HepG2 (cell line): ENCODE measurements around the gene ATP13A3. TPM values are rescaled to one million over a fixed set of nuclear protein-coding genes. Genes with fewer than 3 reads are reported as not detected.

Experiments
- ATRX ChIP-seq: sonication (generic); formaldehyde crosslinking; IDR thresholded peaks from 2 replicates; pipeline ENCODE4 v1.4.0; 2020; ENCODE audit warnings: missing genetic modification reagents, borderline replicate concordance
- GTF3A ChIP-seq: sonication (generic); formaldehyde crosslinking; conservative IDR thresholded peaks from 2 replicates; pipeline ENCODE4 v1.4.0; 2020; ENCODE audit warnings: mild to moderate bottlenecking, missing genetic modification reagents
- HDAC1 ChIP-seq: sonication (generic); formaldehyde crosslinking; IDR thresholded peaks from 2 replicates; pipeline ENCODE4 v1.5.1; 2020; ENCODE audit warnings: mild to moderate bottlenecking, missing genetic modification reagents
- KDM2A ChIP-seq: sonication (generic); formaldehyde crosslinking; IDR thresholded peaks from 2 replicates; pipeline ENCODE4 v1.4.0; 2020; ENCODE audit warnings: low read depth, missing genetic modification reagents, borderline replicate concordance
- KMT2A ChIP-seq: sonication (generic); formaldehyde crosslinking; IDR thresholded peaks from 2 replicates; pipeline ENCODE4 v1.4.0; 2020; ENCODE audit warnings: missing genetic modification reagents
- MEIS2 ChIP-seq: sonication (generic); formaldehyde crosslinking; IDR thresholded peaks from 2 replicates; pipeline ENCODE4 v1.9.0; 2021; ENCODE audit warnings: mild to moderate bottlenecking, missing genetic modification reagents
- MIER3 ChIP-seq: IDR thresholded peaks from 2 replicates; pipeline ENCODE4 v1.6.1; 2016; ENCODE audit warnings: missing compliant biosample characterization, borderline replicate concordance
- MTA3 ChIP-seq: sonication (generic); formaldehyde crosslinking; IDR thresholded peaks from 2 replicates; pipeline ENCODE4 v1.4.0; 2020; ENCODE audit warnings: missing genetic modification reagents
- PLRG1 ChIP-seq: fragments of 450-650 bp; conservative IDR thresholded peaks from 2 replicates; pipeline ENCODE4 v1.6.1; 2016
- PRDM15 ChIP-seq: sonication (generic); formaldehyde crosslinking; IDR thresholded peaks from 2 replicates; pipeline ENCODE4 v1.4.0; 2020; ENCODE audit warnings: missing genetic modification reagents
- REXO4 ChIP-seq: sonication (generic); formaldehyde crosslinking; IDR thresholded peaks from 2 replicates; pipeline ENCODE4 v1.8.0; 2022; ENCODE audit warnings: missing genetic modification reagents, mild to moderate bottlenecking, borderline replicate concordance
- SP4 ChIP-seq: sonication (generic); formaldehyde crosslinking; IDR thresholded peaks from 2 replicates; pipeline ENCODE4 v1.8.1; 2023; ENCODE audit warnings: mild to moderate bottlenecking, missing genetic modification reagents
- THAP7 ChIP-seq: sonication (generic); formaldehyde crosslinking; IDR thresholded peaks from 2 replicates; pipeline ENCODE4 v1.8.1; 2023; ENCODE audit warnings: mild to moderate bottlenecking, missing genetic modification reagents
- ZBTB38 ChIP-seq: sonication (generic); formaldehyde crosslinking; IDR thresholded peaks from 2 replicates; pipeline ENCODE4 v1.5.1; 2020; ENCODE audit warnings: mild to moderate bottlenecking, missing genetic modification reagents
- ZNF138 ChIP-seq: sonication (generic); formaldehyde crosslinking; IDR thresholded peaks from 2 replicates; pipeline ENCODE4 v1.5.0; 2020; ENCODE audit warnings: mild to moderate bottlenecking, low read depth, missing genetic modification reagents
- ZNF143 ChIP-seq: sonication (generic); formaldehyde crosslinking; IDR thresholded peaks from 2 replicates; pipeline ENCODE4 v1.4.0; 2020; ENCODE audit warnings: missing genetic modification reagents
- ZNF570 ChIP-seq: sonication (generic); formaldehyde crosslinking; IDR thresholded peaks from 2 replicates; pipeline ENCODE4 v1.4.0; 2020; ENCODE audit warnings: mild to moderate bottlenecking, missing genetic modification reagents, borderline replicate concordance
- ZNF576 ChIP-seq: sonication (generic); formaldehyde crosslinking; IDR thresholded peaks from 2 replicates; pipeline ENCODE4 v1.4.0; 2020; ENCODE audit warnings: mild to moderate bottlenecking, missing genetic modification reagents
- ZNF672 ChIP-seq: sonication (generic); formaldehyde crosslinking; IDR thresholded peaks from 2 replicates; pipeline ENCODE4 v1.8.1; 2022; ENCODE audit warnings: missing genetic modification reagents
- ZNF710 ChIP-seq: sonication (generic); formaldehyde crosslinking; IDR thresholded peaks from 2 replicates; pipeline ENCODE4 v1.5.0; 2020; ENCODE audit warnings: mild to moderate bottlenecking, missing genetic modification reagents, borderline replicate concordance
- ZNF83 ChIP-seq: sonication (generic); formaldehyde crosslinking; IDR thresholded peaks from 2 replicates; pipeline ENCODE4 v1.4.0; 2020; ENCODE audit warnings: missing genetic modification reagents, mild to moderate bottlenecking, borderline replicate concordance
- ZNF891 ChIP-seq: sonication (generic); formaldehyde crosslinking; IDR thresholded peaks from 2 replicates; pipeline ENCODE4 v1.5.0; 2020; ENCODE audit warnings: mild to moderate bottlenecking, missing genetic modification reagents
- polyA plus RNA-seq, 8 experiments: library from polyadenylated mRNA; depleted of rRNA in 3 of 8; stranded (reverse) in 7 of 8; unstranded in 1 of 8; fragments of >200 nt; fragmentation: Illumina TruSeq in 4 of 8; extraction: Trizol in 4 of 8; gene quantifications; 2 replicates each; pipeline versions ENCODE4 v1.2.1 to v1.2.3, GENCODE V29; 2011 to 2016; ENCODE audit warnings: low read depth in 4 of 8, missing spikeins in 1 of 8, mixed read lengths in 1 of 8; ENCODE audit not compliant: insufficient read depth in 1 of 8
- total RNA-seq, 5 experiments: library from RNA; depleted of rRNA; stranded (reverse); fragments of >200 nt; fragmentation: Illumina TruSeq; extraction: Trizol; gene quantifications; 2 replicates each; pipeline ENCODE4 v1.2.3, GENCODE V29; 2016; ENCODE audit warnings: low read depth in 1 of 5

ATP13A3 gene
- total and polyA plus RNA-seq, 2 of the 13 experiments (the other 11 are each of a cell fraction or from before 2014, with no cell fraction given) = 44.9 to 80.8 TPM

GRCh38 chr3:194494951-194495374, 8.2 kb upstream of the ATP13A3 start (continued):
- no peak for TF ChIP-seq ZNF891 (CRISPR knock-in tag)
- no peak for TF ChIP-seq THAP7
- TF ChIP-seq SP4 (CRISPR knock-in tag) = no peak
- no peak for TF ChIP-seq ZNF576 (CRISPR knock-in tag)
- no peak for TF ChIP-seq MTA3
- no peak for TF ChIP-seq ZNF143 (CRISPR knock-in tag)
- TF ChIP-seq PLRG1 = no peak
- no peak for TF ChIP-seq ZNF672 (CRISPR knock-in tag)
- no peak for TF ChIP-seq PRDM15 (CRISPR knock-in tag)
- TF ChIP-seq KDM2A (CRISPR knock-in tag) = 0 out of 2 replicates have a peak, but pooled peaks have one; percentile 43
- TF ChIP-seq ZNF138 (CRISPR knock-in tag) = no peak
- TF ChIP-seq ZBTB38 (CRISPR knock-in tag) = 0 out of 2 replicates have a peak, but pooled peaks have one; percentile 17
- TF ChIP-seq ATRX = no peak
- TF ChIP-seq HDAC1 (CRISPR knock-in tag) = peak; percentile 52; the same call in 1 of the 2 replicates
- TF ChIP-seq ZNF710 (CRISPR knock-in tag) = 0 out of 2 replicates have a peak, but pooled peaks have one; percentile 20
- TF ChIP-seq REXO4 (CRISPR knock-in tag) = no peak
- TF ChIP-seq ZNF570 = no peak
- peak; percentile 91 for TF ChIP-seq MEIS2 (CRISPR knock-in tag)
- no peak for TF ChIP-seq GTF3A
- no peak for TF ChIP-seq KMT2A (CRISPR knock-in tag)
- TF ChIP-seq MIER3 (CRISPR knock-in tag) = 0 out of 2 replicates have a peak, but pooled peaks have one; percentile 87
- no peak for TF ChIP-seq ZNF83 (CRISPR knock-in tag)
